Epithelial cell of esophagus (primary cell): Measurements from ENCODE around the gene PGD.

Experiments used
- DNase-seq: peaks from one replicate; pipeline ENCODE4 v3.0.0; 2010; ENCODE audit warnings: low read depth
- H3K4me3 ChIP-seq: 2 replicates; pipeline ENCODE4 v1.5.1; 2011; ENCODE audit warnings: mild to moderate bottlenecking, low read length, control low read depth
- TF ChIP-seq, protein P1 (sequence below): IDR thresholded peaks from 2 replicates; pipeline ENCODE4 v1.5.1; 2011; ENCODE audit warnings: low read depth, mild to moderate bottlenecking, low read length, control low read depth, inconsistent platforms; ENCODE audit not compliant: insufficient read depth; ENCODE audit errors: missing control alignments

PGD gene

DNA sequence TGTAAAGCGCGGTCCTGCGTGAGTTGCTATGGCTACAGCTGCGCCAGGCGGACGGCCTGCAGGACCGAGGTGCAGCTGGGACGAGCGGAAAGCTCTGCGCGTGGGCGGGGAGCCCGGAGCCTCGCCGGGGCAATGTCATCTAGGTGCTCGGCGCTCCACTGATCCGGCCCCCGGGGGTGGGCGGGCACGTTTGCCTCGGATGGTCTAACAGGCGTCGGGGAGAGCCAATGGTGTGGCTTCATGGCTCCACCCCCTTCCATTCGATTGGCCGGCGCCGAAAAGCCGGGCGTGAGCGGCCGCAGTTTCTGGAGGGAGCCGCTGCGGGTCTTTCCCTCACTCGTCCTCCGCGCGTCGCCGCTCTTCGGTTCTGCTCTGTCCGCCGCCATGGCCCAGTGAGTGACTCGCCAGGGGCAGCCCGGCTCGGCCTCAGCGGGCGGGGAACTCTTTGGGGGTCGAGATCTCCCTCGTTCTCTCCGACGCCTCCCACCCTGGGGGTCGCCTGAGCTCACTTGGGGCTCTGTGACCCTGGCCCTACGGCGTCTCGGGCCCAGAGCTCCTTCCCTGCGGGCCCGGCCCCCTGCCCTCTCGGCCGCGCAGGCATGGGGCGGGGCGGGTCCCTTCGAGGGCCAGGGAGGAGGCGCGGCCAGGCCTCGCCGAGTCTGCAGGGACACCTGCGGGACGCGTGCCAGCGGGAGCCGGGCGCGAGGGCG is at the start of gene PGD:
Gene PGD, plus strand, starts transcription at position 331 of the 710 bp plus-strand sequence. Its CDS starts 54 bp downstream, at position 385.
- TF ChIP-seq, protein P1, sequence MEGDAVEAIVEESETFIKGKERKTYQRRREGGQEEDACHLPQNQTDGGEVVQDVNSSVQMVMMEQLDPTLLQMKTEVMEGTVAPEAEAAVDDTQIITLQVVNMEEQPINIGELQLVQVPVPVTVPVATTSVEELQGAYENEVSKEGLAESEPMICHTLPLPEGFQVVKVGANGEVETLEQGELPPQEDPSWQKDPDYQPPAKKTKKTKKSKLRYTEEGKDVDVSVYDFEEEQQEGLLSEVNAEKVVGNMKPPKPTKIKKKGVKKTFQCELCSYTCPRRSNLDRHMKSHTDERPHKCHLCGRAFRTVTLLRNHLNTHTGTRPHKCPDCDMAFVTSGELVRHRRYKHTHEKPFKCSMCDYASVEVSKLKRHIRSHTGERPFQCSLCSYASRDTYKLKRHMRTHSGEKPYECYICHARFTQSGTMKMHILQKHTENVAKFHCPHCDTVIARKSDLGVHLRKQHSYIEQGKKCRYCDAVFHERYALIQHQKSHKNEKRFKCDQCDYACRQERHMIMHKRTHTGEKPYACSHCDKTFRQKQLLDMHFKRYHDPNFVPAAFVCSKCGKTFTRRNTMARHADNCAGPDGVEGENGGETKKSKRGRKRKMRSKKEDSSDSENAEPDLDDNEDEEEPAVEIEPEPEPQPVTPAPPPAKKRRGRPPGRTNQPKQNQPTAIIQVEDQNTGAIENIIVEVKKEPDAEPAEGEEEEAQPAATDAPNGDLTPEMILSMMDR = no peak
- peak within 1 kb of the TSS; percentile 90 for H3K4me3 ChIP-seq
- DNase-seq = peak; percentile 99

DNA sequence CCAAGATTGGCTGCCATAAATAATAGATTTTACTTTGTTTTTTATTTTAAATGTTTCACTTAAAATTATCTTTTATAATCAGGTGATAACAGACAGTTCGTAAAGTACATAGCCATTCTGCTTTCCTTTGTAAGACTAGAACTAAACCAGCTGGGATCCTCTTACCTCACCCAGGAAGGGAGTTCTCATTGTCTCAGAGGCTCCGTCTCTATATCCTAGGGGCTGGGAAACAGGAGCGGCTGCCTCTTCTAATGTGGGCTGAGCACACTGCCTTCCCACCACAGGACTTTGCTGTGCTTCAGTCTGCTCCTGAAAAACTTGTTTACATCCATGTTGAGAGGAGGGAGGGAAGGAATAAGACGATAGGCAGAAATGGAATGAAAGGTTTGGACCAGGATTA is 45.6 kb upstream of the PGD start:
- H3K4me3 ChIP-seq = no peak overlapping the region
- TF ChIP-seq, protein P1 = no peak
- DNase-seq = no peak

DNA sequence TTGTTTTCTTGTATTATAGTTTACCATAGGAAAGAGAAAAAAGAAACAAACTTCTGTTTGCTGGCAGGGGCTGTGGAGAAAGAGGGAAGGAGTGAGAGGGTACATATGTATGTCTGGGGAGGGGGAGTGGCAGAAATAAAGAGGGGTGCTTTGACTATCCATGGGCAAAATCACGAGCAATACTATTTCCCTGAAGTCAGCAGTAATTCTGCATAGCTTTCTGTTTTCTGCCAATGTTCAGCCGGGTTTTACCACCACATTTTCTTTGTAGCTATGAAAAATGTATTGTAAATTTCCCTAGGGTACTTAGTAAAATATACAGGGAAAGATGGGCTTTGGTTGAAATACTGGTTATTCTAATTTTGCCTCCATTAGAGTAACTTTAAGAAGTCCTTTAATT is 45.2 kb upstream of the PGD start:
- DNase-seq = no peak
- H3K4me3 ChIP-seq = no peak overlapping the region
- TF ChIP-seq, protein P1 = no peak

DNA sequence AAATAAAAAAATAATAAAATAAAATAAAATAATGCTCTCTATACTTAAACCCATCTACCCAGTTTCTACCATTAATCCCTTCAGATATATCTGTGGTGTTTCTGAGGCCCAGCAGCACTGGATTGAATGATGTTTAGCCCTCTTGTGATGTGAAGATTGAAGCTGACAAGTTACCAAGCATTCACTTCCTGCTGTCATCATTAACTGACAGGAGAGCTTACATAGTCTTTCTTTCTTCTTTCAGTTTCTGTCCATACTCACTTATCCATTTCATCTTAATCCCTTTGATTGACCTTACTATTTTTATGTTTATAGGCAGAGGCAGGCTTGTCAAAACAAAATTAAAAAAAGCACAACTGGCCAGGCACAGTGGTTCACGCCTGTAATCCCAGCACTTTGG is 38.8 kb upstream of the PGD start:
- no peak for DNase-seq
- H3K4me3 ChIP-seq = no peak overlapping the region
- TF ChIP-seq, protein P1 = no peak

DNA sequence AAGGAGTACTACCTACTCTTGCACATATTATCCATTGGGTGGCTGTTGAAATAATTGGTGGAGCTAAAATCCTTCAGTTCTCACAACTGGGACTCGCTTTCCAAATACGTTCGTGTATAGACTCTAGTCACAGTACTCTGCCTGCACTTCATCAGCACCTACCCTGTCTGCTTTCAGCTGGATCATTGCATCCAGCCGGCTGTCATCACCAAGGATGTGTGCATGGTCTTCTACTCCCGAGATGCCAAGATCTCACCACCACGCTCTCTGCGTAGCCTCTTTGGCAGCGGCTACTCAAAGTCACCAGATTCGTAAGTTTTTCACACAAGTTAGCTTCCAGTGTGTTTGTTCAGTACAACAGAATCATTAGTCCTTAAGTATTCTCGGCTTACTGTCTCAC is 37.3 kb upstream of the PGD start:
- no peak for DNase-seq
- no peak overlapping the region for H3K4me3 ChIP-seq
- TF ChIP-seq, protein P1 = no peak

DNA sequence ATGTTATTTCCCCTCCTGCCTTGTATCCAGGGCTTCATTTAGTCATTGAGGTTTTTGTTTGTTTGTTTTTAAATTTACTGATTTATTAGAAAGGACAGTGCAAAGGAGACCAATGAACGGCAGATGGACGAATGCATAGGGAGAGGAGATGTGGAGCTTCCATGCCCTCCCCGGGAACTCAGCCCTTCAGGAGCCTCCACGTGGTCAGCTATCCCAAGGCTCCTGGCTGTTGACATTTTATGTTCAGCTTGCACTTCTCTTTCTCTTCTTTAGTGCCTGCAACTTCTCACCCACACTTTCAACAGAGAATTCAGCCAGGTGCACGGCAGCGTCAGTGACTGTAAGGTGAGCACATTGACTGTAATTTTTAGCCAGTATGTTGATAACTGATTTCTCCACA is 30.7 kb upstream of the PGD start:
- no peak for DNase-seq
- no peak overlapping the region for H3K4me3 ChIP-seq
- TF ChIP-seq, protein P1 = no peak

DNA sequence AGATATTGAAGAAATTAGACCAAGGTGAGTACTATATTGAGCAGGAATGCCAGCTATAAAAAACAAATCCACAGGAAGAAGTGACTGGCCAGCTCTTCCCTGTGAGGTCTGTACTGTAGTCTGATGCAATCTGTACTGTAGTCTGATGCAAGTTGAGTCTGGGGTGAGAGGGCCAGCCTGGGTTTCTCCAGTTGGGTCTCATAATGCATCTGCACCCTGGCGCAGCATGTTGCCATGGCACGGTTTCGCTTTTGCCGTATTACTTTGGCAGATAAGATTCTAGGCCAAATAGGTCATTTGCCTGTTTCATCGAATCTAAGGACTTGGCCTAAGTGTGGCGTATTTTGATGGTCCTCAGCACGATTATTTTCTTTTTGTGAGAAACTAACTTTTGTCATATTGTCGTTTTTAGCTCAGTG is 24.4 kb upstream of the PGD start:
- no peak overlapping the region for H3K4me3 ChIP-seq
- DNase-seq = no peak
- TF ChIP-seq, protein P1 = no peak
